ENCODE results near the gene PRRX2. TPM values are rescaled to one million over a fixed set of nuclear protein-coding genes. Genes with fewer than 3 reads are reported as not detected.

Gene PRRX2
- total and polyA plus RNA-seq, 9 of the 15 experiments (the other 6 are each of a cell fraction or from before 2014, with no cell fraction given) = 0.21 TPM; not detected in 8

DNA sequence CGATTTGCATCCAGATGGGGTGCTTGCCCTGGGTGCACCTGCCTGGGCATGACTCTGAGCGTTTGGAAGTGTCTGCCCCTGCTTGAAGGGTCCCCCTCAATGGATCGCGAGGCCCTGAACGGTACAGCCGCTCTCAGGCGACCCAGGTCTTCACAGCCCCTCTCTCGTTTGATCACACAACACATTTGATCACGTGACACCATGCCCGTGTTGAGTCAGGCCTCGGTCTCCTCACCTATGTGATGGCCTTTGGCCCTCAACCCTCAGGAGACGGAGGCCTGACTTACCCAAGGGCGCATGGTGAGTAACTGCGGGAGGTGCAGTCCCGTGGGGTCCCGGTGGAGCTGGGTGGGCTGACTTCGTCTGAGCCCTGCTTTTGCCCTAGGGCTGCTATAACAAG lies 20.5 kb upstream of the PRRX2 start (continued):
- TF ChIP-seq, protein P1, sequence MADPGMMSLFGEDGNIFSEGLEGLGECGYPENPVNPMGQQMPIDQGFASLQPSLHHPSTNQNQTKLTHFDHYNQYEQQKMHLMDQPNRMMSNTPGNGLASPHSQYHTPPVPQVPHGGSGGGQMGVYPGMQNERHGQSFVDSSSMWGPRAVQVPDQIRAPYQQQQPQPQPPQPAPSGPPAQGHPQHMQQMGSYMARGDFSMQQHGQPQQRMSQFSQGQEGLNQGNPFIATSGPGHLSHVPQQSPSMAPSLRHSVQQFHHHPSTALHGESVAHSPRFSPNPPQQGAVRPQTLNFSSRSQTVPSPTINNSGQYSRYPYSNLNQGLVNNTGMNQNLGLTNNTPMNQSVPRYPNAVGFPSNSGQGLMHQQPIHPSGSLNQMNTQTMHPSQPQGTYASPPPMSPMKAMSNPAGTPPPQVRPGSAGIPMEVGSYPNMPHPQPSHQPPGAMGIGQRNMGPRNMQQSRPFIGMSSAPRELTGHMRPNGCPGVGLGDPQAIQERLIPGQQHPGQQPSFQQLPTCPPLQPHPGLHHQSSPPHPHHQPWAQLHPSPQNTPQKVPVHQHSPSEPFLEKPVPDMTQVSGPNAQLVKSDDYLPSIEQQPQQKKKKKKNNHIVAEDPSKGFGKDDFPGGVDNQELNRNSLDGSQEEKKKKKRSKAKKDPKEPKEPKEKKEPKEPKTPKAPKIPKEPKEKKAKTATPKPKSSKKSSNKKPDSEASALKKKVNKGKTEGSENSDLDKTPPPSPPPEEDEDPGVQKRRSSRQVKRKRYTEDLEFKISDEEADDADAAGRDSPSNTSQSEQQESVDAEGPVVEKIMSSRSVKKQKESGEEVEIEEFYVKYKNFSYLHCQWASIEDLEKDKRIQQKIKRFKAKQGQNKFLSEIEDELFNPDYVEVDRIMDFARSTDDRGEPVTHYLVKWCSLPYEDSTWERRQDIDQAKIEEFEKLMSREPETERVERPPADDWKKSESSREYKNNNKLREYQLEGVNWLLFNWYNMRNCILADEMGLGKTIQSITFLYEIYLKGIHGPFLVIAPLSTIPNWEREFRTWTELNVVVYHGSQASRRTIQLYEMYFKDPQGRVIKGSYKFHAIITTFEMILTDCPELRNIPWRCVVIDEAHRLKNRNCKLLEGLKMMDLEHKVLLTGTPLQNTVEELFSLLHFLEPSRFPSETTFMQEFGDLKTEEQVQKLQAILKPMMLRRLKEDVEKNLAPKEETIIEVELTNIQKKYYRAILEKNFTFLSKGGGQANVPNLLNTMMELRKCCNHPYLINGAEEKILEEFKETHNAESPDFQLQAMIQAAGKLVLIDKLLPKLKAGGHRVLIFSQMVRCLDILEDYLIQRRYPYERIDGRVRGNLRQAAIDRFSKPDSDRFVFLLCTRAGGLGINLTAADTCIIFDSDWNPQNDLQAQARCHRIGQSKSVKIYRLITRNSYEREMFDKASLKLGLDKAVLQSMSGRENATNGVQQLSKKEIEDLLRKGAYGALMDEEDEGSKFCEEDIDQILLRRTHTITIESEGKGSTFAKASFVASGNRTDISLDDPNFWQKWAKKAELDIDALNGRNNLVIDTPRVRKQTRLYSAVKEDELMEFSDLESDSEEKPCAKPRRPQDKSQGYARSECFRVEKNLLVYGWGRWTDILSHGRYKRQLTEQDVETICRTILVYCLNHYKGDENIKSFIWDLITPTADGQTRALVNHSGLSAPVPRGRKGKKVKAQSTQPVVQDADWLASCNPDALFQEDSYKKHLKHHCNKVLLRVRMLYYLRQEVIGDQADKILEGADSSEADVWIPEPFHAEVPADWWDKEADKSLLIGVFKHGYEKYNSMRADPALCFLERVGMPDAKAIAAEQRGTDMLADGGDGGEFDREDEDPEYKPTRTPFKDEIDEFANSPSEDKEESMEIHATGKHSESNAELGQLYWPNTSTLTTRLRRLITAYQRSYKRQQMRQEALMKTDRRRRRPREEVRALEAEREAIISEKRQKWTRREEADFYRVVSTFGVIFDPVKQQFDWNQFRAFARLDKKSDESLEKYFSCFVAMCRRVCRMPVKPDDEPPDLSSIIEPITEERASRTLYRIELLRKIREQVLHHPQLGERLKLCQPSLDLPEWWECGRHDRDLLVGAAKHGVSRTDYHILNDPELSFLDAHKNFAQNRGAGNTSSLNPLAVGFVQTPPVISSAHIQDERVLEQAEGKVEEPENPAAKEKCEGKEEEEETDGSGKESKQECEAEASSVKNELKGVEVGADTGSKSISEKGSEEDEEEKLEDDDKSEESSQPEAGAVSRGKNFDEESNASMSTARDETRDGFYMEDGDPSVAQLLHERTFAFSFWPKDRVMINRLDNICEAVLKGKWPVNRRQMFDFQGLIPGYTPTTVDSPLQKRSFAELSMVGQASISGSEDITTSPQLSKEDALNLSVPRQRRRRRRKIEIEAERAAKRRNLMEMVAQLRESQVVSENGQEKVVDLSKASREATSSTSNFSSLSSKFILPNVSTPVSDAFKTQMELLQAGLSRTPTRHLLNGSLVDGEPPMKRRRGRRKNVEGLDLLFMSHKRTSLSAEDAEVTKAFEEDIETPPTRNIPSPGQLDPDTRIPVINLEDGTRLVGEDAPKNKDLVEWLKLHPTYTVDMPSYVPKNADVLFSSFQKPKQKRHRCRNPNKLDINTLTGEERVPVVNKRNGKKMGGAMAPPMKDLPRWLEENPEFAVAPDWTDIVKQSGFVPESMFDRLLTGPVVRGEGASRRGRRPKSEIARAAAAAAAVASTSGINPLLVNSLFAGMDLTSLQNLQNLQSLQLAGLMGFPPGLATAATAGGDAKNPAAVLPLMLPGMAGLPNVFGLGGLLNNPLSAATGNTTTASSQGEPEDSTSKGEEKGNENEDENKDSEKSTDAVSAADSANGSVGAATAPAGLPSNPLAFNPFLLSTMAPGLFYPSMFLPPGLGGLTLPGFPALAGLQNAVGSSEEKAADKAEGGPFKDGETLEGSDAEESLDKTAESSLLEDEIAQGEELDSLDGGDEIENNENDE (IDR thresholded peaks at IDR 0.05; ENCODE audit: low read depth, low read length) = no peak

Data from K562 (cell line).